ENCODE results near the gene KBTBD7. TPM values are rescaled to one million over a fixed set of nuclear protein-coding genes. Genes with fewer than 3 reads are reported as not detected.

The KBTBD7 gene
- total RNA-seq, 1 donor from 2014 or later: 8.4 TPM

DNA sequence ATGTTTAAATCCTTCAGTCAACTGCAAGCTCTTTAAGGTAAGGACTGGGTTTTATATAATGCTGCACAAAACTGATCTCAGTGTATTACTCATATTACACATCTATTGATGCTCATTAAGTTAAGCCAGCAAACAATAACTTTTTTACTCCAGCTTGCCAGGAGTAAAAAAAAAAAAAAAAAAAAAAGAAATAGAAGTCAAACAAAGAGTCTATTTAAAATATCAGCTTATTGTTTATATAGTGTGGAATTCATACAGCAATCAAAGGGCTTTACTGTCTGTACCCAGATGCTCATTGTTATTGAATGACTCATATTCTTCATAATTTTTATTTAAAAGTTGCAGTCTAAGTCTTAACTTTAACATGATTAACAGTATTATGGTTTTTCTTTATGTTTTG lies 21.8 kb upstream of the KBTBD7 start:
- ATAC-seq (no peak), DNase-seq (no peak)
- H3K4me1 ChIP-seq: no peaks in the 10 kb centered on the region
- TF ChIP-seq, protein P1, sequence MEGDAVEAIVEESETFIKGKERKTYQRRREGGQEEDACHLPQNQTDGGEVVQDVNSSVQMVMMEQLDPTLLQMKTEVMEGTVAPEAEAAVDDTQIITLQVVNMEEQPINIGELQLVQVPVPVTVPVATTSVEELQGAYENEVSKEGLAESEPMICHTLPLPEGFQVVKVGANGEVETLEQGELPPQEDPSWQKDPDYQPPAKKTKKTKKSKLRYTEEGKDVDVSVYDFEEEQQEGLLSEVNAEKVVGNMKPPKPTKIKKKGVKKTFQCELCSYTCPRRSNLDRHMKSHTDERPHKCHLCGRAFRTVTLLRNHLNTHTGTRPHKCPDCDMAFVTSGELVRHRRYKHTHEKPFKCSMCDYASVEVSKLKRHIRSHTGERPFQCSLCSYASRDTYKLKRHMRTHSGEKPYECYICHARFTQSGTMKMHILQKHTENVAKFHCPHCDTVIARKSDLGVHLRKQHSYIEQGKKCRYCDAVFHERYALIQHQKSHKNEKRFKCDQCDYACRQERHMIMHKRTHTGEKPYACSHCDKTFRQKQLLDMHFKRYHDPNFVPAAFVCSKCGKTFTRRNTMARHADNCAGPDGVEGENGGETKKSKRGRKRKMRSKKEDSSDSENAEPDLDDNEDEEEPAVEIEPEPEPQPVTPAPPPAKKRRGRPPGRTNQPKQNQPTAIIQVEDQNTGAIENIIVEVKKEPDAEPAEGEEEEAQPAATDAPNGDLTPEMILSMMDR (IDR thresholded peaks at IDR 0.05): no peak
- H3K27ac ChIP-seq: no peak overlapping the region
- intact Hi-C loops (cut with DNase I): no loop called here
- H3K4me3 ChIP-seq: no peak overlapping the region
- no peaks in the 10 kb centered on the region for H3K27me3 ChIP-seq (ENCODE audit: low read depth)
- H3K36me3 ChIP-seq: no peaks in the 10 kb centered on the region
- peaks cover 2% of the 10 kb centered on the region for H3K9me3 ChIP-seq

DNA sequence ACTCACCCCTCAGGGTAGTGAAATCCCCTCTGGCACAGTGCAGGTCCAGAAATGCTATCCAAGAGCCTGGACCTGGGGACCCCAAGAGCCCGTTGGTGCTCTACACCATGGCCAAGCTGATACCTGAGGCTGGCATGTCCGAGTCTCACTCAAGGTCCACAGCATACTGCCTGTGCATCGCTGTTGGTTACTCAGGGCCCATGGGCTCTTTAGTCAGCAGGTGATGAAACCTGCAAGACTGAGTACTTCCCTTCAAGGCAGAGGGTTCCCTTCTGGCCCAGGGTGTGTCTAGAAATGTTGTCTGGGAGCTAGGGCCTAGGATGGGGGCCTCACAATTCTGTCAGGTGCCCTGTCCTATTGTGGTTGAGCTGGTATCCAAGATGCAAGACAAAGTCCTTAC lies 19.6 kb upstream of the KBTBD7 start:
- no peak for ATAC-seq
- H3K9me3 ChIP-seq: peaks cover 7% of the 10 kb centered on the region
- intact Hi-C loops (cut with DNase I): no loop called here
- no peak overlapping the region for H3K4me3 ChIP-seq
- no peaks in the 10 kb centered on the region for H3K27me3 ChIP-seq (ENCODE audit: low read depth)
- no peak overlapping the region for H3K27ac ChIP-seq
- TF ChIP-seq, protein P1 (IDR thresholded peaks at IDR 0.05): no peak
- no peak for DNase-seq
- H3K4me1 ChIP-seq: no peaks in the 10 kb centered on the region
- no peaks in the 10 kb centered on the region for H3K36me3 ChIP-seq

DNA sequence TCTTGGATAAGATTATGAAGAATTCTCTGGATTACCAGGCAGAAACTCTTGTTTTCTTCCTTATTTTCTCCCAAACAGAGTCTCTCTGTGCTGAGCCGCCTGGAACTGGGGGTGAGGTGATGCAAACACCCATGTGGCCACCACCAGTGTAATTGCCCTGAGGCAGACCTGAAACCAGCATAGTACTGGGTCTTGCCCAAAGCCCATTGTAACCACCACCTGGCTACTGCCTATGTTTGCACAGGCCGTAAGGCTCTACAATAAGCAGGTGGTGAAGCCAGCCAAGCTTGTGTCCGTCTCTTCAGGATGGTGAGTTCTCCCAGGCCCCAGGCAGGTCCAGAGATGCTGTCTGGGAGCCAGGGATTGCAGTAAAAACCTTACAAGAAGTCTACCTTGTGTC lies 18.9 kb upstream of the KBTBD7 start:
- DNase-seq (no peak), ATAC-seq (no peak)
- no peaks in the 10 kb centered on the region for H3K4me1 ChIP-seq
- TF ChIP-seq, protein P1 (IDR thresholded peaks at IDR 0.05): no peak
- H3K27ac ChIP-seq: no peak overlapping the region
- intact Hi-C loops (cut with DNase I): no loop called here
- H3K4me3 ChIP-seq: no peak overlapping the region
- H3K9me3 ChIP-seq: peaks cover 13% of the 10 kb centered on the region
- no peaks in the 10 kb centered on the region for H3K27me3 ChIP-seq (ENCODE audit: low read depth)
- no peaks in the 10 kb centered on the region for H3K36me3 ChIP-seq

DNA sequence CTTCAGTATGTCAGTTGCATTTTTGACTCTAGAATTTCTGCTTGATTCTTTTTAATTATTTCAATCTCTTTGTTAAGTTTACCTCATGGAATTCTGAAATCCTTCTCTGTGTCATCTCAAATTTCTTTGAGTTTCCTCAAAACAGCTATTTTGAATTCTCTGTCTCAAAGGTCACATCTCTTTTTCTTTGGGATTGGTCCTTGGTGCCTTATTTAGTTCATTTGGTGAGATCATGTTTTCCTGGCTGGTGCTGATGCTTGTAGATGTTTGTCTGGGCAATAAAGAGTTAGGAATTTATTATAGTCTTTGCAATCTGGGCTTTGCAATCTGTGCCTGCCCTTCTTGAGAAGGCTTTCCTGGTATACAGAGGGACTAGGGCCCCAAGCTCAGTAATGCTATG lies 18.5 kb upstream of the KBTBD7 start:
- Histone ChIP-seq H3K9me3 (peaks cover 16% of the 10 kb centered on the region), H3K27ac (no peak overlapping the region), H3K4me1 (no peaks in the 10 kb centered on the region), H3K4me3 (no peak overlapping the region), H3K36me3 (no peaks in the 10 kb centered on the region), H3K27me3 (ENCODE audit: low read depth) (no peaks in the 10 kb centered on the region)
- intact Hi-C loops (cut with DNase I): no loop called here
- ATAC-seq (no peak), DNase-seq (no peak)
- TF ChIP-seq, protein P1 (IDR thresholded peaks at IDR 0.05): no peak

DNA sequence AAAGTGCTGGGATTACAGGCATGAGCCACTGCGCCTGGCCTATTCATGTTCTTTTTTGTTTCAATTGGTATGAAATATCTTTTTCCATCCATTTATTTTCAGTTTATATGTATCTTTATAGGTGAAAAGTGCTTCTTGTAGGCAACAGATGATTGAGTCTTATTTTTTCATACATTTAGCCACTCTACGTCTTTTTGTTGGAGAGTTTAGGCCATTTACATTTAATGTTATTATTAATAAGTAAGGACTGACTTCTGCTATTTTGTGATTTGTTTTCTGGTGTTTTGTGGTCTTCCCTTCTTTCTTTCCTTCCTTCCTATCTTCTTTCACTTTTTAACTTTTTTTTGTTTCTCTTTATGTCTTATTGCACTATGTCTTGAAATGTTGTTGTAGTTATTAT lies 16.7 kb upstream of the KBTBD7 start:
- Histone ChIP-seq H3K4me1 (no peaks in the 10 kb centered on the region), H3K27ac (no peak overlapping the region), H3K27me3 (ENCODE audit: low read depth) (no peaks in the 10 kb centered on the region), H3K4me3 (no peak overlapping the region), H3K9me3 (peaks cover 16% of the 10 kb centered on the region), H3K36me3 (no peaks in the 10 kb centered on the region)
- intact Hi-C loops (cut with DNase I): no loop called here
- no peak for DNase-seq
- TF ChIP-seq, protein P1 (IDR thresholded peaks at IDR 0.05): no peak
- no peak for ATAC-seq

DNA sequence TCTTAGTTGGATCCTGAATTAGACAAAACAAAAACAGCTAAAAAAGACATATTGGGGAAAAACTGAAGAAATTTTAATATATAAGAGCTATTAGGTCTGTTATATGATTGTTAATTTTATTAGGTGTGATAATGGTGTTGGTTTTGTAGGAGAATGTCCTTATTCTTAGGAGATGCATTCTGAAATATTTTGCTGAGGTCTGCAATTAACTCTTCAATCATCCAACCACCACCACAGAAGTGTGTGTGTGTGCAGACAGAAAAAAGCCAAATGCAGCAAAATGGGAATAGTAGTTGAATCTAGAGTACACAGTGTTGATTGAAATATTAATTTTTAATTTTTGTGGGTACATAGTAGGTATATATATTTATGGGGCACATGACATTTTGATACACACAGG lies 12.1 kb upstream of the KBTBD7 start:
- intact Hi-C loops (cut with DNase I): no loop called here

More for the DNA sequence above, 12.1 kb upstream of the KBTBD7 start:
- H3K27me3 ChIP-seq (ENCODE audit: low read depth): no peaks in the 10 kb centered on the region
- no peak overlapping the region for H3K4me3 ChIP-seq
- ATAC-seq (no peak), DNase-seq (no peak)
- H3K4me1 ChIP-seq: no peaks in the 10 kb centered on the region
- TF ChIP-seq, protein P1 (IDR thresholded peaks at IDR 0.05): no peak
- no peaks in the 10 kb centered on the region for H3K36me3 ChIP-seq
- no peak overlapping the region for H3K27ac ChIP-seq
- peaks cover 16% of the 10 kb centered on the region for H3K9me3 ChIP-seq

All from lower lobe of right lung (tissue), 2 donors.